ENCODE data around the gene ZNF451. TPM values are rescaled to one million over a fixed set of nuclear protein-coding genes. Genes with fewer than 3 reads are reported as not detected.

Gene ZNF451
- total and polyA plus RNA-seq, 2 experiments from 2014 or later, result 15.8 to 63.4 TPM

DNA sequence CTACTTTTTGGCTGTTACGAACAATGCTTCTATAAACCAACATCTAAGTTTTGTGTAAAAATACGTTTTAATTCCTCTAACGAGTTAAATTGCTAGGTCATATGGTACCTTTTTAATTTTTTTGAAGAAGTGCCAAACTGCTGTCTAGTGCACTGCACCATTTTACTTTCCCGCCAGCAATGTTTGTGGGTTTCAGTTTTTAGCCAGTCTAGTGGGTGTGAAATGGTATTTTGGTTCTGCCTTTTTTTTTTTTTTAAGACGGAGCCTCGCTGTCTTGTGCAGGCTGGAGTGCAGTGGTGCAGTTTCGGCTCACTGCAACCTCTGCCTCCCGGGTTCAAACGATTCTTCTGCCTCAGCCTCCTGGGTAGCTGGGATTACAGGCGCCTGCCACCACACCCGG, 48.0 kb downstream of the ZNF451 start:
- no peaks in the 10 kb centered on the region for H4K20me1 ChIP-seq (ENCODE audit: insufficient read depth, poor library complexity, severe bottlenecking)
- H3K36me3 ChIP-seq (replicated peaks; ENCODE audit: insufficient read depth, low read depth), result no peaks in the 10 kb centered on the region
- H3K4me2 ChIP-seq, result no peak overlapping the region
- TF ChIP-seq, protein P1, sequence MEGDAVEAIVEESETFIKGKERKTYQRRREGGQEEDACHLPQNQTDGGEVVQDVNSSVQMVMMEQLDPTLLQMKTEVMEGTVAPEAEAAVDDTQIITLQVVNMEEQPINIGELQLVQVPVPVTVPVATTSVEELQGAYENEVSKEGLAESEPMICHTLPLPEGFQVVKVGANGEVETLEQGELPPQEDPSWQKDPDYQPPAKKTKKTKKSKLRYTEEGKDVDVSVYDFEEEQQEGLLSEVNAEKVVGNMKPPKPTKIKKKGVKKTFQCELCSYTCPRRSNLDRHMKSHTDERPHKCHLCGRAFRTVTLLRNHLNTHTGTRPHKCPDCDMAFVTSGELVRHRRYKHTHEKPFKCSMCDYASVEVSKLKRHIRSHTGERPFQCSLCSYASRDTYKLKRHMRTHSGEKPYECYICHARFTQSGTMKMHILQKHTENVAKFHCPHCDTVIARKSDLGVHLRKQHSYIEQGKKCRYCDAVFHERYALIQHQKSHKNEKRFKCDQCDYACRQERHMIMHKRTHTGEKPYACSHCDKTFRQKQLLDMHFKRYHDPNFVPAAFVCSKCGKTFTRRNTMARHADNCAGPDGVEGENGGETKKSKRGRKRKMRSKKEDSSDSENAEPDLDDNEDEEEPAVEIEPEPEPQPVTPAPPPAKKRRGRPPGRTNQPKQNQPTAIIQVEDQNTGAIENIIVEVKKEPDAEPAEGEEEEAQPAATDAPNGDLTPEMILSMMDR (IDR thresholded peaks at IDR 0.05; ENCODE audit: poor library complexity), result no peak
- TF ChIP-seq EZH2phosphoT487 (IDR thresholded peaks at IDR 0.05; ENCODE audit: low read depth, severe bottlenecking, unreplicated experiment), result no peak
- TF ChIP-seq EZH2 (IDR thresholded peaks at IDR 0.05; ENCODE audit: borderline replicate concordance), result no peak
- no peak overlapping the region for H3K27ac ChIP-seq
- H3K27me3 ChIP-seq, result no peaks in the 10 kb centered on the region
- no peaks in the 10 kb centered on the region for H3K4me1 ChIP-seq (ENCODE audit: insufficient read depth)
- no peak overlapping the region for H2AFZ ChIP-seq
- no peaks in the 10 kb centered on the region for H3K79me2 ChIP-seq
- 98% methylated on average over 8 of the region's 11 CpGs for WGBS (ENCODE audit: low lambda C conversion rate, missing lambda C conversion rate)
- H3K9me3 ChIP-seq (ENCODE audit: low read depth), result no peaks in the 10 kb centered on the region
- DNase-seq (ENCODE audit: low spot score), result no peak
- no peak overlapping the region for H3K4me3 ChIP-seq
- no peaks in the 10 kb centered on the region for H3K9me2 ChIP-seq (replicated peaks; ENCODE audit: insufficient read depth)

DNA sequence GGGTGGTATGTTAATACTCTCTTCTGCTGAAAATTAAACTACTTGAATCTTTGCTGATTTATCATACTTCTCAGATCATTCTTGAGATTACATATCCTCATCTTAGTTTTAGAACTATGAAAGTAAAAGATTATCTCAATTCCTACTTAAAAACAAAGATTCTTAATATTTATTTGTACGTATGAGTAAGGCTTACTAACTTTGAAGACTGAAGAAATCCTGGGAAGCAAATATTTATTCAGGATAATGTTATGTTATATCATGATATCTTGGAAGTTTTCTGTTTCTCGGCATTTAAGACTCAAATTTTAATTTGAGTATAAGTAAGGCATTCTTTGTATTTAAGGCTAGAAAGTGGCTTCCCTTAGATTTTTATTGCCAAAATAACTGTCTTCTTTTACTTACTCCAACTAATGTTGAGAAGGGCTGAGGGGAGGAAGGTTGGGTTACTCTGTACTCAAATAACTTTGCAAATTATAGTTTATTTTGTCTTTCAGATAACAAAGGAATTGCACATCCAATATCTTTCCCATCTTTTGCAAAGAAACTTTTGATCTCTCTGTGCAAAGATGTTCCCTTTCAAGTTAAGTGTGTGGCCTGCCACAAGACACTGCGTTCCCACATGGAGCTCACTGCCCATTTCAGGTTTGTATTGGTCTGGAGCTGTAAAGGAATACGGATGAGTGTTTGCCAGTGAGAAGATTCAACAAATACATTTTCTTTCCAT, 51.6 kb downstream of the ZNF451 start:
- Histone ChIP-seq H3K27me3 (no peaks in the 10 kb centered on the region), H3K4me2 (no peak overlapping the region), H3K4me1 (ENCODE audit: insufficient read depth) (no peaks in the 10 kb centered on the region), H4K20me1 (ENCODE audit: insufficient read depth, poor library complexity, severe bottlenecking) (no peaks in the 10 kb centered on the region), H3K36me3 (replicated peaks; ENCODE audit: insufficient read depth, low read depth) (no peaks in the 10 kb centered on the region), H3K79me2 (peaks cover 7% of the 10 kb centered on the region), H2AFZ (no peak overlapping the region), H3K9me3 (ENCODE audit: low read depth) (no peaks in the 10 kb centered on the region), H3K4me3 (no peak overlapping the region), H3K9me2 (replicated peaks; ENCODE audit: insufficient read depth) (no peaks in the 10 kb centered on the region), H3K27ac (no peak overlapping the region)
- no peak for TF ChIP-seq EZH2 (IDR thresholded peaks at IDR 0.05; ENCODE audit: borderline replicate concordance)
- TF ChIP-seq, protein P1 (IDR thresholded peaks at IDR 0.05; ENCODE audit: poor library complexity), result no peak
- 74% methylated on average over 4 of the region's 4 CpGs for WGBS (ENCODE audit: low lambda C conversion rate, missing lambda C conversion rate)
- DNase-seq (ENCODE audit: low spot score), result no peak

DNA sequence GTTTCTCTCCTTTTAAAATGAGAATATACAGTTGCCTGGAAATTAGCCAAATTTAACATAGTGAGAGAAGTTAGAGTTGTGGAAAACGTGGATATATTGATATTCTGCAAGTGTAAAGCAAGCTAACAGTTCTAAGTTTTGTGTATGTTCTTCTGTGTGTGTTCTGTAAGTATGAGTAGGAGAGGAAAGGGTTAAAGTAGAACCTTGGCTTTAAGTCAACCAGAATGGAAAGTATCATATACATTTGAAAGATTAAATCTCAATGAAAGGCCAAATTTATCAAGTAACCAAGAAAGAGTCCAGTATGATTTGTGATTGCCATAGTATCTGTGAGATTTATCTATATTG, 52.2 kb downstream of the ZNF451 start:
- Histone ChIP-seq H3K4me2 (no peak overlapping the region), H3K27me3 (no peaks in the 10 kb centered on the region), H3K4me1 (ENCODE audit: insufficient read depth) (no peaks in the 10 kb centered on the region), H3K4me3 (no peak overlapping the region), H3K36me3 (replicated peaks; ENCODE audit: insufficient read depth, low read depth) (no peaks in the 10 kb centered on the region), H3K9me3 (ENCODE audit: low read depth) (no peaks in the 10 kb centered on the region), H2AFZ (no peak overlapping the region), H3K9me2 (replicated peaks; ENCODE audit: insufficient read depth) (no peaks in the 10 kb centered on the region), H3K79me2 (peaks cover 7% of the 10 kb centered on the region), H3K27ac (no peak overlapping the region), H4K20me1 (ENCODE audit: insufficient read depth, poor library complexity, severe bottlenecking) (no peaks in the 10 kb centered on the region)
- WGBS (ENCODE audit: low lambda C conversion rate, missing lambda C conversion rate), result 82% methylated on average over 1 of the region's 1 CpG
- no peak for DNase-seq (ENCODE audit: low spot score)
- TF ChIP-seq EZH2 (IDR thresholded peaks at IDR 0.05; ENCODE audit: borderline replicate concordance), result no peak
- no peak for TF ChIP-seq EZH2phosphoT487 (IDR thresholded peaks at IDR 0.05; ENCODE audit: low read depth, severe bottlenecking, unreplicated experiment)

DNA sequence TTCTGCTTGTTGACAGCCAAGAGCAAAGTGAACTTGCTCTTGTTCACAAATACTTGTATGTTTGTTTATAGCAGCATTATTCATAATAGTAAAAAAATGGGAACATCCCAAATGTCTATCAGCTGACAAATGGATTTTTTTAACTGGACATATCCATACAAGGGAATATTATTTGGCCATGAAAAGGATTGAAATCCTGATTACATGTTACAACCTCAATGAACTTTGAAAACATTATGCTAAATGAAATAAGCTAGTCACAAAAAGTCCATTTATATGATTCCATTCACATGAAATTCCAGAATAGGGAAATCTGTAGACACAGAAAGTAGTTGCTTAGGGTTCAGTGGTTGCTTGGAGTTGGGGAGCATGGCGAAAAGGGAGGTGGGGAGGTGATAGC, 53.7 kb downstream of the ZNF451 start:
- no peak overlapping the region for H3K4me2 ChIP-seq
- no peaks in the 10 kb centered on the region for H3K36me3 ChIP-seq (replicated peaks; ENCODE audit: insufficient read depth, low read depth)
- DNase-seq (ENCODE audit: low spot score), result no peak
- H3K4me1 ChIP-seq (ENCODE audit: insufficient read depth), result no peaks in the 10 kb centered on the region
- H3K9me2 ChIP-seq (replicated peaks; ENCODE audit: insufficient read depth), result no peaks in the 10 kb centered on the region
- no peak overlapping the region for H3K4me3 ChIP-seq
- 100% methylated on average over 1 of the region's 1 CpG for WGBS (ENCODE audit: low lambda C conversion rate, missing lambda C conversion rate)
- no peak overlapping the region for H3K27ac ChIP-seq
- H3K27me3 ChIP-seq, result no peaks in the 10 kb centered on the region
- no peak overlapping the region for H2AFZ ChIP-seq
- H3K79me2 ChIP-seq, result peaks cover 7% of the 10 kb centered on the region
- no peaks in the 10 kb centered on the region for H4K20me1 ChIP-seq (ENCODE audit: insufficient read depth, poor library complexity, severe bottlenecking)
- H3K9me3 ChIP-seq (ENCODE audit: low read depth), result no peaks in the 10 kb centered on the region
- TF ChIP-seq, protein P1 (IDR thresholded peaks at IDR 0.05; ENCODE audit: poor library complexity), result no peak
- TF ChIP-seq EZH2 (IDR thresholded peaks at IDR 0.05; ENCODE audit: borderline replicate concordance) (no peak), EZH2phosphoT487 (IDR thresholded peaks at IDR 0.05; ENCODE audit: low read depth, severe bottlenecking, unreplicated experiment) (no peak)

Measured in hepatocyte (in vitro differentiated cells).